IMR-90 (cell line): ENCODE measurements around the gene LPO. TPM values are rescaled to one million over a fixed set of nuclear protein-coding genes. Genes with fewer than 3 reads are reported as not detected.
A peak's percentile ranks its signal among the peaks of the same experiment; 100 is the strongest.

Experiments
- ATAC-seq: fragments of 200-7000 bp; cut with Tn5 transposase; 2 replicates; pipeline ENCODE4 v1.9.1; 2020; ENCODE audit warnings: low read depth, mild to moderate bottlenecking, moderate library complexity
- BruUV-seq: library from RNA; stranded (reverse); fragments of 400-500 nt; replicated peaks from 2 replicates; lab custom pipeline; 2021; lab: Mats Ljungman, UMichigan
- CTCF ChIA-PET: fragments of 300-600 bp; formaldehyde crosslinking; extraction: SDS; loops from one replicate; lab custom pipeline; 2021; ENCODE audit warnings: antibody characterized with exemption; lab: Yijun Ruan, JAX
- POLR2A ChIA-PET: fragments of 300-600 bp; sonication (Branson Sonifier 250); formaldehyde crosslinking; loops from one replicate; lab custom pipeline; 2022; ENCODE audit warnings: antibody characterized with exemption; ENCODE audit not compliant: unreplicated experiment; lab: Charles Lee
- DNase-seq: peaks from one replicate; pipeline ENCODE4 v3.0.0; 2013
- H2AFZ ChIP-seq: replicated peaks from 2 replicates; pipeline ENCODE3; 2013; ENCODE audit warnings: low read length, mild to moderate bottlenecking; ENCODE audit not compliant: poor library complexity
- H2AK5ac ChIP-seq: 2 replicates; pipeline ENCODE4 v1.6.1; 2013; ENCODE audit warnings: low read depth, low read length, inconsistent platforms
- H2AK9ac ChIP-seq: replicated peaks from 2 replicates; pipeline ENCODE3; 2013; ENCODE audit warnings: mild to moderate bottlenecking, low read depth, low read length, moderate library complexity; ENCODE audit not compliant: poor library complexity
- H2BK120ac ChIP-seq: 2 replicates; pipeline ENCODE4 v1.6.1; 2013; ENCODE audit warnings: low read depth, low read length, inconsistent platforms
- H2BK15ac ChIP-seq: 3 replicates; pipeline ENCODE4 v1.6.1; 2013; ENCODE audit warnings: low read depth, low read length, inconsistent platforms
- H2BK20ac ChIP-seq: 2 replicates; pipeline ENCODE4 v1.6.1; 2013; ENCODE audit warnings: low read depth, mild to moderate bottlenecking, inconsistent platforms, low read length, moderate library complexity
- H2BK5ac ChIP-seq: 2 replicates; pipeline ENCODE4 v1.6.1; 2013; ENCODE audit warnings: mild to moderate bottlenecking, low read depth, low read length, inconsistent platforms; ENCODE audit not compliant: poor library complexity, severe bottlenecking
- H3K14ac ChIP-seq: replicated peaks from 2 replicates; pipeline ENCODE4 v1.6.1; 2013; ENCODE audit warnings: low read depth, low read length, inconsistent platforms
- H3K18ac ChIP-seq: 2 replicates; pipeline ENCODE4 v1.6.1; 2013; ENCODE audit warnings: low read depth, low read length, control low read depth
- H3K23ac ChIP-seq: 2 replicates; pipeline ENCODE4 v1.6.1; 2013; ENCODE audit warnings: low read depth, low read length, inconsistent platforms
- H3K27ac ChIP-seq: 2 replicates; pipeline ENCODE4 v1.5.1; 2013; ENCODE audit warnings: mild to moderate bottlenecking, control low read depth, low read length; ENCODE audit not compliant: insufficient read depth
- H3K27me3 ChIP-seq: 2 replicates; pipeline ENCODE4 v1.6.1; 2013; ENCODE audit warnings: low read length; ENCODE audit not compliant: control insufficient read depth, insufficient read depth
- H3K36me3 ChIP-seq: 2 replicates; pipeline ENCODE4 v1.6.1; 2013; ENCODE audit warnings: low read length, mixed read lengths; ENCODE audit not compliant: control insufficient read depth, insufficient read depth
- H3K4ac ChIP-seq: 2 replicates; pipeline ENCODE4 v1.6.1; 2013; ENCODE audit warnings: low read depth, low read length, inconsistent platforms
- H3K4me1 ChIP-seq: 2 replicates; pipeline ENCODE4 v1.6.1; 2013; ENCODE audit warnings: low read length, mixed read lengths; ENCODE audit not compliant: control insufficient read depth, insufficient read depth
- H3K4me2 ChIP-seq: 2 replicates; pipeline ENCODE4 v1.6.1; 2013; ENCODE audit warnings: low read depth, mild to moderate bottlenecking, control low read depth, low read length, moderate library complexity
- H3K4me3 ChIP-seq: 2 replicates; pipeline ENCODE4 v1.5.1; 2013; ENCODE audit warnings: low read depth, mild to moderate bottlenecking, control low read depth, low read length, moderate library complexity; ENCODE audit not compliant: insufficient read depth
- H3K56ac ChIP-seq: 2 replicates; pipeline ENCODE4 v1.6.1; 2013; ENCODE audit warnings: low read length, inconsistent platforms; ENCODE audit not compliant: insufficient read depth; ENCODE audit errors: extremely low read depth
- H3K79me1 ChIP-seq, 2 experiments: 2 replicates each; pipeline ENCODE4 v1.6.1; 2013; ENCODE audit warnings: low read length in 2 of 2, inconsistent platforms in 1 of 2, low read depth in 1 of 2
- H3K9ac ChIP-seq: 2 replicates; pipeline ENCODE4 v1.6.1; 2013; ENCODE audit warnings: low read depth, low read length, control low read depth
- H3K9me1 ChIP-seq: 2 replicates; pipeline ENCODE4 v1.6.1; 2013; ENCODE audit warnings: low read length, inconsistent platforms; ENCODE audit not compliant: insufficient read depth
- H3K9me3 ChIP-seq: 2 replicates; pipeline ENCODE4 v1.6.1; 2013; ENCODE audit warnings: low read length; ENCODE audit not compliant: control insufficient read depth, insufficient read depth
- H4K20me1 ChIP-seq: 2 replicates; pipeline ENCODE4 v1.6.1; 2013; ENCODE audit warnings: low read length, inconsistent platforms; ENCODE audit not compliant: insufficient read depth
- H4K5ac ChIP-seq: 2 replicates; pipeline ENCODE4 v1.6.1; 2013; ENCODE audit warnings: mild to moderate bottlenecking, low read depth, low read length, control low read depth
- H4K8ac ChIP-seq, 2 experiments: 2 replicates each; pipeline ENCODE4 v1.6.1; 2013; ENCODE audit warnings: low read depth in 2 of 2, low read length in 2 of 2, control low read depth in 1 of 2, inconsistent platforms in 1 of 2
- H4K91ac ChIP-seq: 2 replicates; pipeline ENCODE4 v1.6.1; 2013; ENCODE audit warnings: low read depth, low read length, inconsistent platforms; ENCODE audit not compliant: insufficient read depth
- BHLHE40 ChIP-seq: fragments of 150-350 bp; IDR thresholded peaks from 2 replicates; pipeline ENCODE4 v1.6.1; 2016; ENCODE audit warnings: mild to moderate bottlenecking, low read depth, low read length
- CHD1 ChIP-seq: IDR thresholded peaks from 2 replicates; pipeline ENCODE4 v1.6.1; 2012; ENCODE audit warnings: low read depth, low read length, improper control_type of control experiment
- ELK1 ChIP-seq: fragments of 150-350 bp; IDR thresholded peaks from 2 replicates; pipeline ENCODE4 v1.6.1; 2016; ENCODE audit warnings: low read depth, mild to moderate bottlenecking, low read length, moderate library complexity, borderline replicate concordance
- RAD21 ChIP-seq: IDR thresholded peaks from 2 replicates; pipeline ENCODE4 v1.6.1; 2012; ENCODE audit warnings: low read length, improper control_type of control experiment
- WGBS, 2 experiments: methylation state at CpG; one replicate each; pipeline versions ENCODE4 v1.1.5 to v1.1.7; 2013; ENCODE audit warnings: missing lambda C conversion rate in 2 of 2; ENCODE audit not compliant: insufficient read length in 1 of 2; ENCODE audit errors: extremely low coverage in 2 of 2; 5-methylcytosine and 5-hydroxymethylcytosine counted together
- dilution Hi-C: fragments of 300-500 bp; cut with HindIII; formaldehyde crosslinking; loops from one replicate; pipeline ENCODE4 v1.14.3; 2018; ENCODE audit warnings: low sequenced_read_pairs; ENCODE audit not compliant: unreplicated experiment
- in situ Hi-C: fragments of 300-500 bp; cut with MboI; formaldehyde crosslinking; loops from 3 replicates; pipeline ENCODE4 v1.14.3; 2019; ENCODE audit warnings: low sequenced_read_pairs, inconsistent platforms, mixed read lengths
- intact Hi-C: fragments of 100-400 bp; cut with micrococcal nuclease; formaldehyde crosslinking; loops from 2 replicates; pipeline ENCODE4 v1.10.0; 2022
- polyA plus RNA-seq, 3 experiments: library from polyadenylated mRNA; depleted of rRNA; stranded (reverse); fragments of >200 nt; gene quantifications; 2 replicates each; pipeline ENCODE4 v1.2.3, GENCODE V29; 2012; ENCODE audit warnings: low replicate concordance in 1 of 3
- total RNA-seq: library from RNA; depleted of rRNA; stranded (reverse); fragments of >200 nt; gene quantifications from 2 replicates; pipeline ENCODE4 v1.2.3, GENCODE V29; 2012
- TF ChIP-seq, protein P1 (sequence below): conservative IDR thresholded peaks from 2 replicates; pipeline ENCODE4 v1.5.1; 2012; ENCODE audit warnings: mild to moderate bottlenecking, low read depth, low read length, improper control_type of control experiment

Gene LPO
- total and polyA plus RNA-seq, 2 of the 4 experiments (the other 2 are of a cell fraction) = not detected

GRCh38 chr17:58278661-58279015, 40.3 kb downstream of the LPO start:
- Histone ChIP-seq H3K36me3 (no peaks in the 10 kb centered on the region), H3K14ac (no peak overlapping the region), H3K9me1 (no peaks in the 10 kb centered on the region), H3K27me3 (peaks cover 15% of the 10 kb centered on the region; the same call in 1 of the 2 replicates), H3K9ac (no peak overlapping the region), H3K4me3 (no peak overlapping the region), H2BK5ac (no peak overlapping the region), H3K4ac (no peak overlapping the region), H2BK120ac (no peak overlapping the region), H3K79me1 (no peaks in the 10 kb centered on the region), H3K56ac (no peak overlapping the region), H3K27ac (no peak overlapping the region), H2AFZ (peak overlapping the region; percentile 13), H4K91ac (no peak overlapping the region), H2AK9ac (no peak overlapping the region), H3K23ac (no peak overlapping the region), H3K9me3 (no peaks in the 10 kb centered on the region), H2AK5ac (no peak overlapping the region), H4K8ac (no peak overlapping the region), H4K20me1 (no peaks in the 10 kb centered on the region), H4K5ac (no peak overlapping the region), H3K18ac (no peak overlapping the region), H2BK20ac (no peak overlapping the region), H3K4me2 (no peak overlapping the region), H2BK15ac (no peak overlapping the region), H3K4me1 (no peaks in the 10 kb centered on the region)
- ChIA-PET POLR2A (no interaction called here), CTCF (no interaction called here)
- DNase-seq (no peak), ATAC-seq (peak; percentile 14; the same call in 1 of the 2 replicates)
- 21% methylated on average over 3 of the region's 5 CpGs; no CpG with 5 or more reads in 1 of the 2 experiments for whole genome bisulfite sequencing, 2 experiments
- no peak for TF ChIP-seq BHLHE40
- TF ChIP-seq, protein P1, sequence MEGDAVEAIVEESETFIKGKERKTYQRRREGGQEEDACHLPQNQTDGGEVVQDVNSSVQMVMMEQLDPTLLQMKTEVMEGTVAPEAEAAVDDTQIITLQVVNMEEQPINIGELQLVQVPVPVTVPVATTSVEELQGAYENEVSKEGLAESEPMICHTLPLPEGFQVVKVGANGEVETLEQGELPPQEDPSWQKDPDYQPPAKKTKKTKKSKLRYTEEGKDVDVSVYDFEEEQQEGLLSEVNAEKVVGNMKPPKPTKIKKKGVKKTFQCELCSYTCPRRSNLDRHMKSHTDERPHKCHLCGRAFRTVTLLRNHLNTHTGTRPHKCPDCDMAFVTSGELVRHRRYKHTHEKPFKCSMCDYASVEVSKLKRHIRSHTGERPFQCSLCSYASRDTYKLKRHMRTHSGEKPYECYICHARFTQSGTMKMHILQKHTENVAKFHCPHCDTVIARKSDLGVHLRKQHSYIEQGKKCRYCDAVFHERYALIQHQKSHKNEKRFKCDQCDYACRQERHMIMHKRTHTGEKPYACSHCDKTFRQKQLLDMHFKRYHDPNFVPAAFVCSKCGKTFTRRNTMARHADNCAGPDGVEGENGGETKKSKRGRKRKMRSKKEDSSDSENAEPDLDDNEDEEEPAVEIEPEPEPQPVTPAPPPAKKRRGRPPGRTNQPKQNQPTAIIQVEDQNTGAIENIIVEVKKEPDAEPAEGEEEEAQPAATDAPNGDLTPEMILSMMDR = no peak
- no peak for TF ChIP-seq CHD1
- no peak for TF ChIP-seq RAD21
- TF ChIP-seq ELK1 = no peak
- in situ Hi-C loops (no loop called here), intact Hi-C loops (no loop called here), dilution Hi-C loops (no loop called here)
- BruUV-seq = no TSS peak
